GM12864 (cell line): Measurements from ENCODE around the gene SLF2.

Experiments used
- DNase-seq: peaks from one replicate; pipeline ENCODE4 v3.0.0-alpha.2; 2011; ENCODE audit warnings: low read depth
- H3K4me3 ChIP-seq: 2 replicates; pipeline ENCODE4 v1.5.1; 2011; ENCODE audit warnings: mild to moderate bottlenecking, low read depth, low read length, control low read depth
- TF ChIP-seq, protein P1 (sequence below): IDR thresholded peaks from 2 replicates; pipeline ENCODE4 v1.5.1; 2011; ENCODE audit warnings: low read depth, mild to moderate bottlenecking, moderate library complexity, low read length, control low read depth, inconsistent platforms; ENCODE audit errors: missing control alignments

The SLF2 gene

DNA sequence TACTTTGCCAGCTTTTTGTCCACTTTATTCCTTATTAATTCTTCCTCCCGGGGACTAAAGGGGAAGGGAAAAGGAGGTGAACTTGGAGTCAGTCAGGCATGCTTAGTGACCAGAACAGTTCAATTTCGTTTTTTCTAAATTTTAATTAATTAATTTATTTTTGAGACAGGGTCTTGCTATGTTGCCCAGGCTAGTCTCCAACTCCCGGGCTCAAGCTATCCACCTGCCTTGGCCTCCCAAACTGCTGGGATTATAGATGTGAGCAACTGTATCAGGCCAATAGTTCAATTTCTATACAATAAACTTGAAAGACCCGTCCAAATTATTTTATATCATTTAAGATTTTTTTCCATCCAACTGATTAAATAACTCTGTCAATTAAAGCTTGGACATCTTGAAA is 1.3 kb upstream of the SLF2 start:
- DNase-seq: no peak
- TF ChIP-seq, protein P1, sequence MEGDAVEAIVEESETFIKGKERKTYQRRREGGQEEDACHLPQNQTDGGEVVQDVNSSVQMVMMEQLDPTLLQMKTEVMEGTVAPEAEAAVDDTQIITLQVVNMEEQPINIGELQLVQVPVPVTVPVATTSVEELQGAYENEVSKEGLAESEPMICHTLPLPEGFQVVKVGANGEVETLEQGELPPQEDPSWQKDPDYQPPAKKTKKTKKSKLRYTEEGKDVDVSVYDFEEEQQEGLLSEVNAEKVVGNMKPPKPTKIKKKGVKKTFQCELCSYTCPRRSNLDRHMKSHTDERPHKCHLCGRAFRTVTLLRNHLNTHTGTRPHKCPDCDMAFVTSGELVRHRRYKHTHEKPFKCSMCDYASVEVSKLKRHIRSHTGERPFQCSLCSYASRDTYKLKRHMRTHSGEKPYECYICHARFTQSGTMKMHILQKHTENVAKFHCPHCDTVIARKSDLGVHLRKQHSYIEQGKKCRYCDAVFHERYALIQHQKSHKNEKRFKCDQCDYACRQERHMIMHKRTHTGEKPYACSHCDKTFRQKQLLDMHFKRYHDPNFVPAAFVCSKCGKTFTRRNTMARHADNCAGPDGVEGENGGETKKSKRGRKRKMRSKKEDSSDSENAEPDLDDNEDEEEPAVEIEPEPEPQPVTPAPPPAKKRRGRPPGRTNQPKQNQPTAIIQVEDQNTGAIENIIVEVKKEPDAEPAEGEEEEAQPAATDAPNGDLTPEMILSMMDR: no peak
- H3K4me3 ChIP-seq: no peak overlapping the region

DNA sequence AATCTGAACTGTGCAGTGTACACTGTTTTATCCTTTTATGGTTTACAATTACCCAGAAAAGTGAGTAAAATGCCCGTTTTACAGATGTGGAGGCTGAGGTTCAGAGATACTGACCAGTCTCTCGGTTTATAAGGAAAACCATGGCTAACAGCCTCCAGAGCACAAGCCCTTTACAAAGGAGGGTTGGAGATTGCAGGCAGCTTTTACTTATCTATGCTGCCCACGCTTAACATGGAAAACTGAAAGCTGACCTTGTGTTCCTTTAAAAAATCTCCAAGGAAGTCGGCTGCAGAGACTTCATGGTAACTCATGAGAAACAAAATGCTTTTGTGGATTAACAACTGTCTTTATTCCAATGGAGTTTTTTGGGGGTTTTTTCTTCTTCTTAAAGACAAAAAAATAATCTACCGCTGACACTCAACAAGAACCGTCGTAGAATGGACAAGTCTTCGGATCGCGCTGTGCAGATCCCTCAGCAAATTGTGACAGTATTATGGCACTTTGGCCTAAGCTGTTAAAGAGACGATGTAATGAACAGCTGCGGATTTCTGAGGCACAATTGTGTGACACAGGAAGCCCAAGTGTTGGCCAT is 654 bp upstream of the SLF2 start:
- TF ChIP-seq, protein P1: no peak
- DNase-seq: no peak

DNA sequence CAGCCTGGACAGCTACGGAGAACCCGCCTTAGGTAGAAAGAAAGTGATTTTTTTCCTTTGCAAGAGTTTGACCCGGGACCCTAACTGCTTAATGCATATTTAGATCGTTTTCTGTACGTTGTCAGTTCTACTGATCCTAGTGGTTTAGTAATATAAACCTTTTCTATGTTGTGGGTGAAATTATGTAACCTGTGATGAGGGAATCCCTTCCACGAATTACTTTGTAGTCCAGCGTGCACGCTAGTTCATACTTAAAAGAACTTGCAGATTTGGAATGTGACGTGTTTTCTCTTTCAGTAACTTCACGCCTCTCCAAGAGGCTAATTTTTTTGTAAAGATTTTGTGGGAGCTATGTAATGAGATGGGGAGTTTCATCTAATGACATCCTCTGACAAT is 705 bp downstream of the SLF2 start:
- TF ChIP-seq, protein P1: no peak
- H3K4me3 ChIP-seq: peak overlapping the region; percentile 93
- DNase-seq: no peak

More for the DNA sequence above, 654 bp upstream of the SLF2 start:
- peak overlapping the region; percentile 93 for H3K4me3 ChIP-seq

DNA sequence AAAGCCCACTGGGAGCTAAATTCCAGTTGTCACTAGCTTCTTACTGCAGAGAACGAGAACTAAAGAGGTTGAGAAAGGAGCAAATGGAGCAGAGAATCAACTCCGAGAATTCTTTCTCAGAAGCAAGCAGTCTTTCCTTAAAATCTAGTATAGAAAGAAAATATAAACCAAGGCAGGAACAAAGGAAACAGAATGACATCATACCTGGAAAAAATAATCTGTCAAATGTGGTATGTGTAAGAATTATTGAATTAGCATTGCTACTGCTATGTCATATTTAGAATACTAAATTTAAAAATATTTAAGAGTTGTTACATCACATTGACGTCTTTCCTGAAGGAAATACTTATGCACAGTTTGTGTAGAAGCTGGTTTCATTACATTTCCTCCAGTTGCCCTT is 4.3 kb downstream of the SLF2 start:
- DNase-seq: no peak
- no peak overlapping the region for H3K4me3 ChIP-seq
- TF ChIP-seq, protein P1: no peak

DNA sequence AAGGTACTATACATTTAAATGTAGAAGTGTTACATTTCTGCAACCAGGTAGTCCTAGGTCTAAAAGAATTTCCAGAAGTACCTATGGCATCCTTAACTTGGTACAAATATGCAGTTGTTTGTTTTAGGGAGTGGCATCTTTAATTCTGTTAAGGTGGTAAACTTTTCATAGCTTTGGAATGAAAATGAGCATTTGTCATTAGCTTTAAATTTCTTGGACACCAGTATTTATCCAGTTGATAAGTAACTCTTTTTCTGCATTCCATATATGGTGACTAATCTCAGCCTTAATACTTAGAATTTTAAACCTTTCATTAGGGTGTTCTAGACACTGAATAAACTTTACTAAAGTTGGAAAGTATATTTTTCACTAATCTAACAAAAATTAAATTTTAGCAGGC is 10.8 kb downstream of the SLF2 start:
- H3K4me3 ChIP-seq: no peak overlapping the region
- DNase-seq: no peak
- TF ChIP-seq, protein P1: no peak

DNA sequence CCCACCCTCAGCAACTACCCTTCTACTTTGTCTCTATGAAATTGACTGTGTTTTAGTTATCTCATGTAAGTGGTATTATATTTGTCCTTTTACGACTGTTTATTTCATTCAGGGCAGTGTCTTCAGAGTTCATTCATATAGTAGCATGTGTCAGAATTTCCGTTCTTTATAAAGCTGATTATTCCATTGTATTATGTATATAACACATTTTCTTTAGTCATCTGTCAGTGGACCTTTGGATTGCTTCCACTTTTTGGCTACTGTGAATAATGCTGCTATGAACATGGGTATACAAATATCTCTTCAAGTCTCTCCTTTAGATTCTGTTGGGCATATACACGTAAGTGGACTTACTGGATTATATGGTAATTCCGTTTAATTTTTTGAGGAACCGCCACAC is 14.5 kb downstream of the SLF2 start:
- DNase-seq: no peak
- TF ChIP-seq, protein P1: no peak
- H3K4me3 ChIP-seq: no peak overlapping the region

DNA sequence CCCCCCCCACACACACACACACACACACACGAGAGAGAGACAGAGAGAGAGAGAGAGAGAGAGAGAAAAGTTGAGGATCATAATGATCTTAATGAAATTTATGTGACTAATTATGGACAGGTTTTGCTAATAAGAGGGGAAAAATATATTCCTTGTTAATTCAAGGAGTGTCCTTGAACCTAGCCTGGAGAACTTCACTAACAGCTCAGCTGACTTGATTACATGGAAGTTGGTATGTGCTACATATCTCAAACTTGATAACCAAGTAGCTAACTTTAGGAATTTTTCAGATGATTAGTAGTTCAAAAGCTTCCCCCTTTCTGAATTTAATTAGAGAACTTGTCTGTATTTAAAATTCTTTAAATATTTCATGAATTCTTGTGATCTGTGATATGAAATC is 15.3 kb downstream of the SLF2 start:
- DNase-seq: no peak
- TF ChIP-seq, protein P1: no peak

More for the DNA sequence above, 15.3 kb downstream of the SLF2 start:
- no peak overlapping the region for H3K4me3 ChIP-seq
